ENCODE measurements around the gene PAX9.

Gene PAX9

GRCh38 chr14:36646664-36647416 lies 14.8 kb upstream of the PAX9 start:
- DNase-seq (ENCODE audit: low read depth): no peak
- no peak overlapping the region for H3K4me3 ChIP-seq (ENCODE audit: low read depth, low read length)
- TF ChIP-seq CTCF (IDR thresholded peaks at IDR 0.05; ENCODE audit: low read depth, low read length) (no peak), MYC (IDR thresholded peaks at IDR 0.05; ENCODE audit: low read depth, low read length) (no peak), MAX (IDR thresholded peaks at IDR 0.05; ENCODE audit: low read depth, low read length) (no peak), POLR2A (IDR thresholded peaks at IDR 0.05; ENCODE audit: extremely low read depth, insufficient read length) (no peak)

GRCh38 chr14:36647417-36647823 lies 14.2 kb upstream of the PAX9 start:
- H3K4me3 ChIP-seq (ENCODE audit: low read depth, low read length): no peak overlapping the region
- TF ChIP-seq MAX (IDR thresholded peaks at IDR 0.05; ENCODE audit: low read depth, low read length) (no peak), POLR2A (IDR thresholded peaks at IDR 0.05; ENCODE audit: extremely low read depth, insufficient read length) (no peak), MYC (IDR thresholded peaks at IDR 0.05; ENCODE audit: low read depth, low read length) (no peak), CTCF (IDR thresholded peaks at IDR 0.05; ENCODE audit: low read depth, low read length) (no peak)
- DNase-seq (ENCODE audit: low read depth): no peak

GRCh38 chr14:36647824-36648753 lies 13.6 kb upstream of the PAX9 start:
- H3K4me3 ChIP-seq (ENCODE audit: low read depth, low read length): no peak overlapping the region
- no peak for DNase-seq (ENCODE audit: low read depth)
- TF ChIP-seq CTCF (IDR thresholded peaks at IDR 0.05; ENCODE audit: low read depth, low read length) (no peak), MYC (IDR thresholded peaks at IDR 0.05; ENCODE audit: low read depth, low read length) (no peak), POLR2A (IDR thresholded peaks at IDR 0.05; ENCODE audit: extremely low read depth, insufficient read length) (no peak), MAX (IDR thresholded peaks at IDR 0.05; ENCODE audit: low read depth, low read length) (no peak)

- no peak overlapping the region for H3K4me3 ChIP-seq (ENCODE audit: low read depth, low read length)
- DNase-seq (ENCODE audit: low read depth): no peak
- TF ChIP-seq POLR2A (IDR thresholded peaks at IDR 0.05; ENCODE audit: extremely low read depth, insufficient read length) (no peak), MYC (IDR thresholded peaks at IDR 0.05; ENCODE audit: low read depth, low read length) (no peak), CTCF (IDR thresholded peaks at IDR 0.05; ENCODE audit: low read depth, low read length) (no peak), MAX (IDR thresholded peaks at IDR 0.05; ENCODE audit: low read depth, low read length) (no peak)
Observed at GRCh38 chr14:36649872-36650650, 11.6 kb upstream of the PAX9 start.

GRCh38 chr14:36652542-36653201 lies 9.0 kb upstream of the PAX9 start:
- no peak for DNase-seq (ENCODE audit: low read depth)
- TF ChIP-seq MAX (IDR thresholded peaks at IDR 0.05; ENCODE audit: low read depth, low read length) (no peak), MYC (IDR thresholded peaks at IDR 0.05; ENCODE audit: low read depth, low read length) (no peak), CTCF (IDR thresholded peaks at IDR 0.05; ENCODE audit: low read depth, low read length) (no peak), POLR2A (IDR thresholded peaks at IDR 0.05; ENCODE audit: extremely low read depth, insufficient read length) (no peak)
- H3K4me3 ChIP-seq (ENCODE audit: low read depth, low read length): no peak overlapping the region

Measured in NB4 (cell line).